Keratinocyte (primary cell): ENCODE measurements around the gene KLRK1. TPM values are rescaled to one million over a fixed set of nuclear protein-coding genes. Genes with fewer than 3 reads are reported as not detected.
"Not testable (repeated sequence)": the region's sequence is repeated elsewhere in the genome, so short reads cannot be mapped to it uniquely, and the experiment has no call there.

Source experiments
- DNase-seq: peaks from one replicate; pipeline ENCODE4 v3.0.0-alpha.2; 2011; ENCODE audit warnings: low read depth, missing footprints, low spot score
- FAIRE-seq: peaks from 2 replicates; lab custom pipeline; 2011; peaks lifted over from hg19 to GRCh38; lab: Jason Lieb, UNC
- H2AFZ ChIP-seq: 2 replicates; pipeline ENCODE4 v1.6.0; 2012; ENCODE audit warnings: low read length, control low read depth, inconsistent platforms; ENCODE audit not compliant: control insufficient read depth
- H3K27ac ChIP-seq: 2 replicates; pipeline ENCODE4 v1.5.1; 2011; ENCODE audit warnings: low read length; ENCODE audit not compliant: control insufficient read depth, insufficient read depth
- H3K27me3 ChIP-seq: 3 replicates; pipeline ENCODE4 v1.6.0; 2011; ENCODE audit warnings: low read length; ENCODE audit not compliant: control insufficient read depth, insufficient read depth; ENCODE audit errors: extremely low read depth
- H3K36me3 ChIP-seq, 2 experiments: 2 replicates in 1 of 2; 3 replicates in 1 of 2; pipeline ENCODE4 v1.5.1; 2011; ENCODE audit warnings: low read length in 2 of 2, mild to moderate bottlenecking in 1 of 2; ENCODE audit not compliant: control insufficient read depth in 2 of 2, insufficient read depth in 2 of 2; ENCODE audit errors: extremely low read depth in 1 of 2
- H3K4me1 ChIP-seq: 3 replicates; pipeline ENCODE4 v1.5.1; 2011; ENCODE audit warnings: low read length; ENCODE audit not compliant: control insufficient read depth, insufficient read depth; ENCODE audit errors: extremely low read depth
- H3K4me2 ChIP-seq: 3 replicates; pipeline ENCODE4 v1.6.0; 2011; ENCODE audit warnings: low read depth, low read length; ENCODE audit not compliant: control insufficient read depth, insufficient read depth; ENCODE audit errors: extremely low read depth
- H3K4me3 ChIP-seq, 3 experiments: fragments of 200-600 bp in 1 of 3; sonication (generic) in 1 of 3; 2 replicates in 2 of 3; 3 replicates in 1 of 3; pipeline ENCODE4 v1.5.1; 2011 to 2016; ENCODE audit warnings: low read length in 3 of 3, mild to moderate bottlenecking in 3 of 3, control low read depth in 2 of 3, inconsistent platforms in 1 of 3, low read depth in 1 of 3, mixed read lengths in 1 of 3, mixed run types in 1 of 3, moderate library complexity in 1 of 3; ENCODE audit not compliant: control insufficient read depth in 2 of 3, insufficient read depth in 2 of 3; ENCODE audit errors: extremely low read depth in 1 of 3
- H3K79me2 ChIP-seq: 2 replicates; pipeline ENCODE4 v1.6.0; 2012; ENCODE audit warnings: low read length; ENCODE audit not compliant: control insufficient read depth, insufficient read depth
- H3K9ac ChIP-seq: 3 replicates; pipeline ENCODE4 v1.6.0; 2011; ENCODE audit warnings: low read length; ENCODE audit not compliant: control insufficient read depth, insufficient read depth; ENCODE audit errors: extremely low read depth
- H3K9me1 ChIP-seq: 3 replicates; pipeline ENCODE4 v1.6.0; 2011; ENCODE audit warnings: low read length; ENCODE audit not compliant: control insufficient read depth, insufficient read depth; ENCODE audit errors: extremely low read depth
- H3K9me3 ChIP-seq: 2 replicates; pipeline ENCODE4 v1.5.1; 2012; ENCODE audit warnings: low read depth, low read length; ENCODE audit not compliant: control insufficient read depth
- H4K20me1 ChIP-seq: 3 replicates; pipeline ENCODE4 v1.6.0; 2011; ENCODE audit warnings: low read length; ENCODE audit not compliant: control insufficient read depth, insufficient read depth; ENCODE audit errors: extremely low read depth
- CTCF ChIP-seq, 3 experiments: IDR thresholded peaks in 1 of 3; conservative IDR thresholded peaks in 1 of 3; optimal IDR thresholded peaks in 1 of 3; 2 replicates in 2 of 3; 3 replicates in 1 of 3; pipeline versions ENCODE3 to v1.5.1; 2011; ENCODE audit warnings: low read length in 3 of 3, mild to moderate bottlenecking in 3 of 3, moderate library complexity in 2 of 3, control low read depth in 1 of 3, inconsistent platforms in 1 of 3; ENCODE audit not compliant: insufficient read depth in 2 of 3; ENCODE audit errors: extremely low read depth in 1 of 3
- EZH2 ChIP-seq: IDR thresholded peaks from one replicate; pipeline ENCODE4 v1.6.1; 2012; ENCODE audit warnings: inconsistent platforms, mild to moderate bottlenecking, low read length, moderate library complexity
- dilution Hi-C: fragments of 300-500 bp; cut with MboI; formaldehyde crosslinking; loops from one replicate; pipeline ENCODE4 v1.7.0; 2020; ENCODE audit warnings: low sequenced_read_pairs; ENCODE audit not compliant: extremely low pct_ligation_motif_present
- polyA plus RNA-seq, 5 experiments: library from polyadenylated mRNA; depleted of rRNA in 3 of 5; stranded (reverse) in 3 of 5; stranded (forward) in 1 of 5; unstranded in 1 of 5; fragments of >200 nt; gene quantifications; 1 replicate in 1 of 5; 2 replicates in 3 of 5; 3 replicates in 1 of 5; pipeline versions ENCODE4 v1.2.1 to v1.2.3, GENCODE V29; 2011 to 2012; ENCODE audit warnings: missing spikeins in 2 of 5, low read depth in 1 of 5, low replicate concordance in 1 of 5

Gene KLRK1
- polyA plus RNA-seq, 1 donor (not counting 4 experiments of a cell fraction or from before 2014, with no cell fraction given), result not detected

DNA sequence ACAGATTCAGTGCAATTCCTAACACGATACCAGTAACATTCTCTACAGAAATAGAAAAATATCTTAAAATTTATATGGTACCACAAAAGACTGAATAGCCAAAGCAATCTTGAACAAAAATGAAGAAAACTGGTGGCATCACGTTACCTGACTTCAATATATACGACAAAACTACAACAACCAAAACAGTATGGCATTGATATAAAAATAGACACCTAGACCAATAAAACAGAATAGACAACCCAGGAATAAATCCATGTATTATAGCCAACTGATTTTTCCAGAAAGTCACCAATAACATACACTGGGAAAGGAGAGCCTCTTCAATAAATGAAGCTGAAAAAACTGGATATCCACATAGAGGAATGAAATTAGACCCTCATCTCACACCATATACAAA, 5.7 kb downstream of the KLRK1 start:
- Histone ChIP-seq H3K4me3 (no peak overlapping the region), H3K27me3 (no peaks in the 10 kb centered on the region), H3K4me1 (peaks cover 2% of the 10 kb centered on the region), H3K9ac (no peak overlapping the region), H3K27ac (no peak overlapping the region), H3K36me3 (peaks cover 4% of the 10 kb centered on the region in 2 experiments), H4K20me1 (no peaks in the 10 kb centered on the region), H3K79me2 (no peaks in the 10 kb centered on the region), H3K9me1 (no peaks in the 10 kb centered on the region), H2AFZ (no peak overlapping the region), H3K4me2 (no peak overlapping the region), H3K9me3 (no peaks in the 10 kb centered on the region)
- no peak for FAIRE-seq
- no peak for TF ChIP-seq CTCF (optimal IDR thresholded peaks at IDR 0.05 in 1 of 3, IDR thresholded peaks at IDR 0.05 in 1 of 3, conservative IDR thresholded peaks at IDR 0.05 in 1 of 3; ENCODE audit: extremely low read depth in 1 of 3, insufficient read depth in 2 of 3, low read length in 3 of 3)
- no peak for TF ChIP-seq EZH2
- DNase-seq, result no peak
- dilution Hi-C loops, result no loop called here

GRCh38 chr12:10381928-10382628, 7.8 kb downstream of the KLRK1 start:
- Histone ChIP-seq H3K9ac (no peak overlapping the region), H3K9me3 (no peaks in the 10 kb centered on the region), H3K27me3 (no peaks in the 10 kb centered on the region), H2AFZ (no peak overlapping the region), H3K4me3 (no peak overlapping the region), H4K20me1 (no peaks in the 10 kb centered on the region), H3K36me3 (peaks cover 4% of the 10 kb centered on the region in 2 experiments), H3K27ac (no peak overlapping the region), H3K79me2 (no peaks in the 10 kb centered on the region), H3K9me1 (no peaks in the 10 kb centered on the region), H3K4me1 (peaks cover 2% of the 10 kb centered on the region), H3K4me2 (no peak overlapping the region)
- no peak for DNase-seq
- FAIRE-seq, result no peak
- dilution Hi-C loops, result no loop called here
- no peak for TF ChIP-seq EZH2
- TF ChIP-seq CTCF (optimal IDR thresholded peaks at IDR 0.05 in 1 of 3, IDR thresholded peaks at IDR 0.05 in 1 of 3, conservative IDR thresholded peaks at IDR 0.05 in 1 of 3; ENCODE audit: extremely low read depth in 1 of 3, insufficient read depth in 2 of 3, low read length in 3 of 3), result no peak

DNA sequence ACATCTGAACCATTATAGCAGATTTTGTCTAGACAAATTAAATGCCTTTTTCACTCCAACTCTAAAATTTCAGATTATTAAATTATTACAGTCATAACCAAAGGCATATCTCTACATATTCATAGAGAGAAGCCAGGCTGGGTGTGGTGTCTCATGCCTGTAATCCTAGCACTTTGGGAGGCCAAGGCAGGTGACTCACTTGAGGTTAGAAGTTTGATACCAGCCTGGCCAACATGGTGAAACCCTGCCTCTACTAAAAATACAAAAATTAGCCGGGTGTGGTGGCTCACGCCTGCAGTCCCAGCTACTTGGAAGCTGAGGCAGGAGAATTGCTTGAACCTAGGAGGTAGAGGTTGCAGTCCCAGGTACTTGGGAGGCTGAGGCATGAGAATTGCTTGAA, 11.1 kb downstream of the KLRK1 start:
- H3K9me3 ChIP-seq, H3K27me3 ChIP-seq, H3K9me1 ChIP-seq, dilution Hi-C loops, H3K4me3 ChIP-seq, H3K79me2 ChIP-seq, DNase-seq, H4K20me1 ChIP-seq, FAIRE-seq, H3K9ac ChIP-seq, H2AFZ ChIP-seq, H3K36me3 ChIP-seq, H3K4me1 ChIP-seq, H3K4me2 ChIP-seq, H3K27ac ChIP-seq: not testable (repeated sequence)
